ENCODE results near the gene HOXD10.

- no peak for TF ChIP-seq EZH2phosphoT487 (IDR thresholded peaks at IDR 0.05; ENCODE audit: borderline replicate concordance, low read depth, low read length)
- no peak for TF ChIP-seq CTCF (conservative IDR thresholded peaks at IDR 0.05; ENCODE audit: low read length)
Measured at GRCh38 chr2:176161825-176162626, 45.4 kb downstream of the HOXD10 start.
